GM12872 (cell line): Measurements from ENCODE around the gene TRPM3.

ENCODE experiments used
- CTCF ChIP-seq: IDR thresholded peaks from 3 replicates; pipeline ENCODE4 v1.5.1; 2011; ENCODE audit warnings: low read depth, mild to moderate bottlenecking, low read length, moderate library complexity; ENCODE audit not compliant: insufficient read depth

The TRPM3 gene

GRCh38 chr9:70927530-70927929 is 193.9 kb downstream of the TRPM3 start:
- TF ChIP-seq CTCF: no peak

GRCh38 chr9:70924895-70925547 is 196.4 kb downstream of the TRPM3 start:
- TF ChIP-seq CTCF: peak; percentile 74

GRCh38 chr9:70924380-70924779 is 197.0 kb downstream of the TRPM3 start:
- TF ChIP-seq CTCF: no peak

- no peak for TF ChIP-seq CTCF
Observed at GRCh38 chr9:70923961-70924360, 197.5 kb downstream of the TRPM3 start.

GRCh38 chr9:70921136-70921535 is 200.3 kb downstream of the TRPM3 start:
- TF ChIP-seq CTCF: no peak

- no peak for TF ChIP-seq CTCF
Observed at GRCh38 chr9:70917277-70917676, 204.1 kb downstream of the TRPM3 start.

GRCh38 chr9:70911791-70912190 is 209.6 kb downstream of the TRPM3 start:
- no peak for TF ChIP-seq CTCF
